Activated B cell treated with CpG ODN at 0.5 μM for 24 hours (primary cell): Measurements from ENCODE around the gene NRP2. TPM values are rescaled to one million over a fixed set of nuclear protein-coding genes. Genes with fewer than 3 reads are reported as not detected.

Source experiments
- ATAC-seq: fragments of 200-7000 bp; cut with Tn5 transposase; one replicate; pipeline ENCODE4 v1.10.0; 2021; ENCODE audit warnings: low read depth, mild to moderate bottlenecking, moderate library complexity
- CTCF ChIA-PET: fragments of 350-600 bp; sonication (Branson Sonifier 250); formaldehyde crosslinking; loops from one replicate; lab custom pipeline; 2021; ENCODE audit warnings: antibody characterized with exemption; lab: Charles Lee
- POLR2A ChIA-PET: fragments of 350-600 bp; sonication (Branson Sonifier 250); formaldehyde crosslinking; loops from one replicate; lab custom pipeline; 2021; ENCODE audit warnings: antibody characterized with exemption; lab: Charles Lee
- DNase-seq: peaks from one replicate; pipeline ENCODE4 v3.0.0; 2022
- H3K27ac Mint-ChIP-seq: one replicate; pipeline ENCODE4 v1.8.0; 2020; ENCODE audit warnings: mixed read lengths
- H3K27me3 Mint-ChIP-seq: one replicate; pipeline ENCODE4 v1.8.0; 2021; ENCODE audit warnings: mixed read lengths
- H3K36me3 Mint-ChIP-seq: one replicate; pipeline ENCODE4 v1.8.0; 2021; ENCODE audit warnings: low read depth, mixed read lengths
- H3K4me1 Mint-ChIP-seq: one replicate; pipeline ENCODE4 v1.8.0; 2021; ENCODE audit warnings: mixed read lengths
- H3K4me3 Mint-ChIP-seq: one replicate; pipeline ENCODE4 v1.8.0; 2020; ENCODE audit warnings: mild to moderate bottlenecking, mixed read lengths
- H3K9me3 Mint-ChIP-seq: one replicate; pipeline ENCODE4 v1.8.0; 2020; ENCODE audit warnings: mixed read lengths
- intact Hi-C: fragments of 100-400 bp; cut with micrococcal nuclease; formaldehyde crosslinking; loops from one replicate; pipeline ENCODE4 v1.15.1; 2024
- total RNA-seq: library from RNA; stranded (reverse); gene quantifications from 2 replicates; pipeline ENCODE4 v1.2.3, GENCODE V29; 2022
- TF ChIP-seq, protein P1 (sequence below): fragments of 200-600 bp; IDR thresholded peaks from one replicate; pipeline ENCODE4 v1.8.0; 2022; ENCODE audit warnings: antibody characterized with exemption, mild to moderate bottlenecking

NRP2 gene
- total RNA-seq, 1 donor from 2014 or later = 10.2 TPM

- ChIA-PET CTCF (no interaction called here), POLR2A (no interaction called here)
- Mint-ChIP-seq H3K27ac (no peak overlapping the region), H3K4me1 (no peaks in the 10 kb centered on the region), H3K27me3 (no peaks in the 10 kb centered on the region), H3K4me3 (no peak overlapping the region), H3K36me3 (no peaks in the 10 kb centered on the region), H3K9me3 (no peaks in the 10 kb centered on the region)
- DNase-seq (no peak), ATAC-seq (no peak)
- intact Hi-C loops = no loop called here
- TF ChIP-seq, protein P1, sequence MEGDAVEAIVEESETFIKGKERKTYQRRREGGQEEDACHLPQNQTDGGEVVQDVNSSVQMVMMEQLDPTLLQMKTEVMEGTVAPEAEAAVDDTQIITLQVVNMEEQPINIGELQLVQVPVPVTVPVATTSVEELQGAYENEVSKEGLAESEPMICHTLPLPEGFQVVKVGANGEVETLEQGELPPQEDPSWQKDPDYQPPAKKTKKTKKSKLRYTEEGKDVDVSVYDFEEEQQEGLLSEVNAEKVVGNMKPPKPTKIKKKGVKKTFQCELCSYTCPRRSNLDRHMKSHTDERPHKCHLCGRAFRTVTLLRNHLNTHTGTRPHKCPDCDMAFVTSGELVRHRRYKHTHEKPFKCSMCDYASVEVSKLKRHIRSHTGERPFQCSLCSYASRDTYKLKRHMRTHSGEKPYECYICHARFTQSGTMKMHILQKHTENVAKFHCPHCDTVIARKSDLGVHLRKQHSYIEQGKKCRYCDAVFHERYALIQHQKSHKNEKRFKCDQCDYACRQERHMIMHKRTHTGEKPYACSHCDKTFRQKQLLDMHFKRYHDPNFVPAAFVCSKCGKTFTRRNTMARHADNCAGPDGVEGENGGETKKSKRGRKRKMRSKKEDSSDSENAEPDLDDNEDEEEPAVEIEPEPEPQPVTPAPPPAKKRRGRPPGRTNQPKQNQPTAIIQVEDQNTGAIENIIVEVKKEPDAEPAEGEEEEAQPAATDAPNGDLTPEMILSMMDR = no peak
Measured at GRCh38 chr2:205835923-205836322, 153.6 kb downstream of the NRP2 start.

GRCh38 chr2:205836477-205837221, 154.3 kb downstream of the NRP2 start:
- H3K4me3 Mint-ChIP-seq = no peak overlapping the region
- no peaks in the 10 kb centered on the region for H3K9me3 Mint-ChIP-seq
- H3K27me3 Mint-ChIP-seq = no peaks in the 10 kb centered on the region
- TF ChIP-seq, protein P1 = no peak
- CTCF ChIA-PET = no interaction called here
- intact Hi-C loops = no loop called here
- no peak for ATAC-seq
- no peak for DNase-seq
- POLR2A ChIA-PET = no interaction called here
- no peaks in the 10 kb centered on the region for H3K4me1 Mint-ChIP-seq
- H3K27ac Mint-ChIP-seq = no peak overlapping the region
- no peaks in the 10 kb centered on the region for H3K36me3 Mint-ChIP-seq

GRCh38 chr2:205837663-205838062, 155.4 kb downstream of the NRP2 start:
- no peak for DNase-seq
- intact Hi-C loops = no loop called here
- no peak for ATAC-seq
- ChIA-PET CTCF (no interaction called here), POLR2A (no interaction called here)
- no peak overlapping the region for H3K4me3 Mint-ChIP-seq
- H3K9me3 Mint-ChIP-seq = no peaks in the 10 kb centered on the region
- no peak overlapping the region for H3K27ac Mint-ChIP-seq
- no peaks in the 10 kb centered on the region for H3K27me3 Mint-ChIP-seq
- TF ChIP-seq, protein P1 = no peak
- H3K4me1 Mint-ChIP-seq = no peaks in the 10 kb centered on the region
- H3K36me3 Mint-ChIP-seq = no peaks in the 10 kb centered on the region

GRCh38 chr2:205845446-205845845, 163.1 kb downstream of the NRP2 start:
- TF ChIP-seq, protein P1 = no peak
- Mint-ChIP-seq H3K4me1 (no peaks in the 10 kb centered on the region), H3K36me3 (no peaks in the 10 kb centered on the region), H3K27me3 (no peaks in the 10 kb centered on the region), H3K9me3 (no peaks in the 10 kb centered on the region), H3K4me3 (no peak overlapping the region), H3K27ac (no peak overlapping the region)
- ChIA-PET CTCF (no interaction called here), POLR2A (no interaction called here)
- intact Hi-C loops = no loop called here
- ATAC-seq (no peak), DNase-seq (no peak)
